HG02885 (cell line): ENCODE results near the gene RGS17.
"Not testable (repeated sequence)": the region's sequence is repeated elsewhere in the genome, so short reads cannot be mapped to it uniquely, and the experiment has no call there.

Experiments used
- ATAC-seq: cut with Tn5 transposase; IDR thresholded peaks from one replicate; pipeline ENCODE4 v1.9.1; 2021; ENCODE audit warnings: mild to moderate bottlenecking; ENCODE audit not compliant: unreplicated experiment, poor library complexity

The RGS17 gene

GRCh38 chr6:153043719-153044118, 87.4 kb downstream of the RGS17 start:
- no peak for ATAC-seq

DNA sequence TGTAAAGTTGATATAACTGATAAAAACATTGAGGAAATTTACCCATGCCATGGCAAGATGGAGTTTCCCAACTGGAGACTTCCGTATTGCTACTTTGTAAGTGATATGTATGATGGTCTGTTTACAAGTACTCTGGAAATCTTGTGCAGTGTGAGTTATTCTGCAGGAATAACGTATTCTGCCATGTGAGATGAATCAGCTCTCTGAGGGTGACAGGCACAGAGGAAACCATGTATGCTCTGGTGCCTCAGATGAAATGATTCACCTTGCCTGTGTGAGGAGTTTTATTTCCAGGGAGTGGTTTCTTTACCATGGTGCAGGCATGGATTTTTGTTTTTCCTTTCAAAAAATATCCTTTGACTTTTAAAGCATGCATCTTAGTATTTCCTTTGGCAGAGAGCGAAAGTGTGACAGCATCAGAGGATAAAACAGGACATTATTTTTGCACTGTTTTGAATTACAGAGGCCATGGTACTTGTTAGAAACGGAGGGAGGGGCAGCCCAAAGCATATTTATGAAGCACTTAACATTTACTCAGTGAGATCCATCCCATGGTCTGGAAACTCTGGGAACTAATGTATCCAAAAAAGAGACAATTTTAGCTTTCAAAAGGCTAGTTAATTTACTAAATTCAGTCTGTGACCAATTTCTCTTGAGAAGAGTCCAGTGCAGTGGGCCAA, 92.6 kb downstream of the RGS17 start:
- ATAC-seq, result no peak

DNA sequence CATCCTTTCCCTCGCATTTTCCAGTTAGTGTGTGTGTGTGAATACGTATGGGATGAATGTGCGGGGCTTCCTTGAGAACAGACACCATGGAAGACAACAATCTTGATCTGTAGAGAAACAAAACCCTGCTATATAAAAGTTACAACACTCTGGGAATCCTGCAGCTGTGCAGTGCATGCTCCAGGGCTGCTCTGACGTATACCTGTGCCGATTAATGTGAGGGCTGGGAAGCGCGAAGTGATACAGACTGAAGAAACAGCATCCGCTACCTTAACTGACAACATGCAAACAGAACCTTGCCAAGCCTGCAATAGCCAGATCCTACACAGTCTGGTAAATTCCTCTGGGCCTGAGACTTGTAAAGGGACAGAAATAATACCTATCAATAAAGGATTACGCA, 96.9 kb downstream of the RGS17 start:
- no peak for ATAC-seq

DNA sequence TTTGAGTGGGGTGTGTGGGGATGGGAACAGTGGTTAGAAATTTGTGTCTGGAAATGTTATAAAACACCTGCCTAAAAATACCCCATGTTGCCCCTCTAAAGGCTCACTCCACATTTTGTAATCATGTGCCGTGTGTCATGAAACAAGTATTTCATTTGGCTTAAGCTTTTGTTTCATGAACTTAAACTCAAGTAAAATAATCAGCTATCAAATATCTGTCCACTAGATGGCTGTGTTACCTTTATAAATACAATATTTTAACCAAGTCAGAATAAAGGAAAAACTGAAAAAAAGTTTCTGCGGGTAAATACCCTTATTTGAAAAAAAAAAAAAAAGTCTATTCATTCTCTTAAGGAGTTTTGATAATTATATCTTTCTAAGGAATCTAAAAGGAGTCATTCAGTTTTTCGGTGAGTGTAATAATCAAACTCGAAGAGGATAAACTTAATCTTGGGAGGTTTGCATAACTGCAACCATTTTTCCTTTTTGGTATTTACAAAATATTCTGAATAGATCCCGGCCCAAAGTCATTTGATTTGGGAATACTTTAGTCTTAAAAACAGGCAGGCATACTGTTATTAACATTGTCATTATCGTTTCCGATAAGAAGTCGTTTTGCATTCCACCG, 98.7 kb downstream of the RGS17 start:
- peak; percentile 68 for ATAC-seq

DNA sequence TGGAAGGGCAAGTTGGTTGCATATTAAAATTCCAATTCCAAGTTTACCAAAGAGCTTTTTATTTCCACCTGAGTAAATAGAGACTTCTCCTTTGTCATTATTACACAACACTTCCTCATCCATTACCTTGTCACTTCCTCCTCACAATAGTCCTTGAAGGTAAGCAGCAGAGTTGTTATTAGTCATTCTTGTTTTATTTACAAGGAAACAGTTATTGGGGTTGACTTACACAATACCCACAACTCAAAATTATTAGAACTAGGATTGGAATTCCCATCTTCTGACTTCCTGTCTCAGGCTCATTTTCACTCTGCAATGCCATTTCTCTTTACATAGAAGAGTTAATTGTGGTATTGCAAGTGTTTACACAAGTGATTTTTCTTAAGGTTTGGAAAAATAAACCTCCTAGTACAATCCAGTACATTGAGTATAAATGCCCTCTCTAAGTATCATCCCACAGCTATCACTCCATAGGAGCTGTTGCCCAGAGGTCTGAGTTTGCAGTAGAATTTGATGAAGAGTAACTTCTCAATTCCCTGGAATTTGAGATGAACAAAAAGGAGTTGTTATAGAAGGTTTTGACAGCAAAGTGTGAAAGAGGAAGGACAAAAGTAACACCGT, 99.6 kb downstream of the RGS17 start:
- no peak for ATAC-seq

DNA sequence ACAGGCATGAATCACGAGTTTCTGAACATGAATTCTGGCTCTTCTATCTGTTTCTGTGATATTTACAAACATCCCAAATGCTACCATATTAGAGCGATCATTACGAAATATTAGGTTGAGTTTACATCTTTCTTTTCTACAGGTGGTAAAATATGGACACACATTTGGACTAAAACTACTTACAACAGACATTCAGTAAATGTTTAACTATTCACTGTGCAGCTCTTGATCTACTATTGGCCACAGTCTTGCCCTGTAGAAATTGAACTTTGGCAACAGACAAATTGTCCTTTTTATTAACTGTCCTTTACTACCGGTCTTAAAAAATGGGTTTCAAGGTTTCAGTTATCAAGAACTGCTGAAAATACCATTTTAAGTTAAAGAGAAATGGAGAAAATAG, 102.1 kb downstream of the RGS17 start:
- ATAC-seq, result no peak

GRCh38 chr6:153028286-153028685, 102.8 kb downstream of the RGS17 start:
- no peak for ATAC-seq

DNA sequence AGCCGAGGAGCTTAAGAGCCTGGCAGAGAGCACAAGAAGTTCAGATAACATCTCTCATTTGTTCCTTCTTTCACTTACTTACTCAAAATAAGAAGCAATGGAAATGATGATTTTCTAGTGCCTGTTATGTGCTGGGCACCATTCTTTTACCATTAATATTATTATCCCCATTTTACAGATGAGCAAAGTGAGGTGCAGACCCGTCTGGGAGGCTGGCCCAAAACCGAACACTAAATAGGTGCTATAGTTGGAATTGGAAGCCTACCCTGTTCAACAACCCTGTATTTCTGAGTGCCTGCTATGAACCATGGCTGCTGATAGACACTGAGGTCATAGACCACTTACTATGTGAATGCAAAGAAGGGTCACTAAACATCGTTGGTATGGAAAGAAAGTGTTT, 103.6 kb downstream of the RGS17 start:
- no peak for ATAC-seq

GRCh38 chr6:153024709-153025017, 106.4 kb downstream of the RGS17 start:
- no peak for ATAC-seq

GRCh38 chr6:153023977-153024708, 106.9 kb downstream of the RGS17 start:
- peak; percentile 99 for ATAC-seq

GRCh38 chr6:153018355-153018754, 112.7 kb downstream of the RGS17 start:
- no peak for ATAC-seq

DNA sequence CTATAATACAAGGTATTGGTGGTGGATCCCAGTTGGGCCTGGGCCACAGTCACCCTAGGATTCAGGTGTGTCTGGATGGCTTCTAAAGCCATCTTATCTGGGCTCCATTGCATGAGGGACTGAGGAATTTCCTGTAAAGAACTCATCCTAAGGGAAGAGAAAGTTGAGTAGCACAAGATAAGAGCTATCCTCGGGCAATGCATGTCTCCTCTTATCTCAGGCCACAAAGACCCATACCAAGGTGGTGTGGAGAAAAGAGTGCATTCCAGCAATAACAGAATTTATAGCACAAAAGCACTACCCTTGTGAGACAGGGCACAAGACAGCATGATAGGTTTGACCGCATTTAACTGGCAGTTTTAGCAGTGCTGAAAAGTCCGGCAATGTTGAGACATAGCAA, 114.2 kb downstream of the RGS17 start:
- no peak for ATAC-seq

- no peak for ATAC-seq
Measured at GRCh38 chr6:153015094-153015640, 115.9 kb downstream of the RGS17 start.

- ATAC-seq, result no peak
Measured at GRCh38 chr6:153013438-153013837, 117.6 kb downstream of the RGS17 start.

- ATAC-seq, result no peak
Measured at GRCh38 chr6:153012856-153013255, 118.2 kb downstream of the RGS17 start.

- no peak for ATAC-seq
Measured at GRCh38 chr6:153003366-153003690, 127.8 kb downstream of the RGS17 start.

GRCh38 chr6:153002613-153003365, 128.3 kb downstream of the RGS17 start, which contains the start of gene MTRF1L:
Gene MTRF1L (minus strand): TSS chr6:153002709. CDS start chr6:153002685, 24 bp downstream.
- ATAC-seq, result peak; percentile 93

DNA sequence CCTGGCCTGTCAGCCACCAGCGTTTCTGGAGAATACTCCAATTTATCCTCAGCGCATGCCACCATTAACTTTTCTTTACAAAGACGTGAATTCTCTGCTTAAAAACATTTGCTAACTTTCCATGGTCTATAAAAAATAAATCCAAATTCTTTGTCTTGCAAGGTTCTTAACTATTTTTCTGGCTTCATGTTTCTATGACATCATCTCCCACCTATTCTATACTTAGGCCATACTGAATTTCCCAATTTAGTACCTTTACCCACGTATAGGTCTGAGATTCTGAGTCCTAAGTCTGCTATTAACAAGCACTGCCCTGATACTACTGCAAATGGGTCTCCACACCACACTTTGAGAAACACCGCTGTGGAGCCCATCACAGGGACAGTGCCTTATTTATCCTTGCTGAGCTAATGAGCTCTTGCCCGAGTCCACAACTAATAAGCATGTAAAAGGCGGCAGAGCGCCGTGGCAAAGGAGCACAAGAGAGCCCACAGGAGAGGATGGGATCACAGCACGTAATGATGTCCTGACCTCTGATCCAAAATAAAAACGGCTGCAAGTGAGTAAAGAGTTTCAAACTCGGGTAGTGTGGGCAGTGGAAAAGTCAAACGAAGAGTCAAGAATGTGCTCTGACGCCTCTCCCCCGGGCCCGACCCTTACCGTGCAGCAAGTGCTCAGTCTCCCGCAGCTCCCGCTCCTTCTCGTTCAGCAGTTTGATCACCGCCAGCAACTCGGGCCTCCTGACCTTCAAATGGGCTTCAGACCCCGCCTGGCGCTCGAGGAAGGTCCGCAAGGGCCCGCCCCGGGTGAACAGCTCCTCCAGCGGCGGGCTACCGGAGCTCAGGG, 129.1 kb downstream of the RGS17 start:
- peak; percentile 25 for ATAC-seq

- ATAC-seq, result not testable (repeated sequence)
Measured at GRCh38 chr6:153000790-153001189, 130.3 kb downstream of the RGS17 start.
